Fibroblast of lung (primary cell): Measurements from ENCODE around the gene CLSTN1. TPM values are rescaled to one million over a fixed set of nuclear protein-coding genes. Genes with fewer than 3 reads are reported as not detected.

Source experiments
- DNase-seq, 2 donors: peaks; one replicate each; pipeline versions ENCODE4 v3.0.0 to v3.0.0-alpha.2; 2010; ENCODE audit warnings: low read depth in 2 of 2
- H2AFZ ChIP-seq: 2 replicates; pipeline ENCODE4 v1.5.1; 2012; ENCODE audit warnings: low read length, control low read depth, inconsistent platforms
- H3K27ac ChIP-seq: 2 replicates; pipeline ENCODE4 v1.5.1; 2011; ENCODE audit warnings: low read length, control low read depth; ENCODE audit not compliant: insufficient read depth
- H3K27me3 ChIP-seq: 2 replicates; pipeline ENCODE4 v1.5.1; 2011; ENCODE audit warnings: mild to moderate bottlenecking, low read length; ENCODE audit not compliant: control insufficient read depth, insufficient read depth
- H3K36me3 ChIP-seq: 2 replicates; pipeline ENCODE4 v1.5.1; 2011; ENCODE audit warnings: low read length; ENCODE audit not compliant: control insufficient read depth, insufficient read depth
- H3K4me1 ChIP-seq: 2 replicates; pipeline ENCODE4 v1.5.1; 2011; ENCODE audit warnings: low read length; ENCODE audit not compliant: control insufficient read depth, insufficient read depth; ENCODE audit errors: extremely low read depth
- H3K4me2 ChIP-seq: 2 replicates; pipeline ENCODE4 v1.5.1; 2011; ENCODE audit warnings: low read length, control low read depth; ENCODE audit not compliant: insufficient read depth; ENCODE audit errors: extremely low read depth
- H3K4me3 ChIP-seq, 4 experiments: fragments of 200-600 bp in 1 of 4; sonication (generic) in 1 of 4; replicated peaks in 1 of 4; 2 replicates each; pipeline ENCODE4 v1.5.1; 2011 to 2016; ENCODE audit warnings: low read length in 4 of 4, low read depth in 3 of 4, mild to moderate bottlenecking in 3 of 4, control low read depth in 2 of 4, inconsistent platforms in 1 of 4, mixed read lengths in 1 of 4; ENCODE audit not compliant: insufficient read depth in 1 of 4; ENCODE audit errors: control extremely low read depth in 1 of 4
- H3K79me2 ChIP-seq: 2 replicates; pipeline ENCODE4 v1.5.1; 2012; ENCODE audit warnings: mild to moderate bottlenecking, low read length, inconsistent platforms; ENCODE audit not compliant: control insufficient read depth, insufficient read depth
- H3K9ac ChIP-seq: 2 replicates; pipeline ENCODE4 v1.5.1; 2011; ENCODE audit warnings: mild to moderate bottlenecking, low read length, control low read depth; ENCODE audit not compliant: insufficient read depth
- H3K9me3 ChIP-seq: 2 replicates; pipeline ENCODE4 v1.5.1; 2012; ENCODE audit warnings: low read depth, low read length; ENCODE audit not compliant: control insufficient read depth, insufficient read depth
- H4K20me1 ChIP-seq: 2 replicates; pipeline ENCODE4 v1.5.1; 2011; ENCODE audit warnings: low read length; ENCODE audit not compliant: control insufficient read depth, insufficient read depth; ENCODE audit errors: extremely low read depth
- EZH2 ChIP-seq: IDR thresholded peaks from 2 replicates; pipeline ENCODE4 v1.5.1; 2012; ENCODE audit warnings: low read length, control low read depth, mild to moderate bottlenecking; ENCODE audit errors: missing control alignments
- polyA plus RNA-seq, 2 donors: library from polyadenylated mRNA; depleted of rRNA in 1 of 2; stranded (reverse) in 1 of 2; unstranded in 1 of 2; fragments of >200 nt; gene quantifications; 2 replicates each; pipeline ENCODE4 v1.2.1, GENCODE V29; 2011 to 2012; ENCODE audit warnings: missing spikeins in 1 of 2
- total RNA-seq: library from RNA; depleted of rRNA; stranded (reverse); fragments of >200 nt; gene quantifications from 2 replicates; pipeline ENCODE4 v1.2.1, GENCODE V29; 2014
- TF ChIP-seq, protein P1 (sequence below), 2 donors: IDR thresholded peaks in 1 of 2; conservative IDR thresholded peaks in 1 of 2; 1 replicate in 1 of 2; 2 replicates in 1 of 2; pipeline ENCODE4 v1.5.1; 2011 to 2012; ENCODE audit warnings: low read length in 2 of 2, control low read depth in 1 of 2, inconsistent platforms in 1 of 2, low read depth in 1 of 2, mild to moderate bottlenecking in 1 of 2

CLSTN1 gene
- total and polyA plus RNA-seq, 2 donors (not counting 1 experiment from before 2014, with no cell fraction given) = 57.4 to 115 TPM

GRCh38 chr1:9814619-9815018 is 9.1 kb downstream of the CLSTN1 start:
- H3K9ac ChIP-seq = no peak overlapping the region
- H3K9me3 ChIP-seq = no peaks in the 10 kb centered on the region
- H3K4me3 ChIP-seq = no peak overlapping the region
- H3K27ac ChIP-seq = no peak overlapping the region
- H3K79me2 ChIP-seq = peaks cover 28% of the 10 kb centered on the region
- H2AFZ ChIP-seq = no peak overlapping the region
- no peak for DNase-seq
- no peak overlapping the region for H3K4me2 ChIP-seq
- no peaks in the 10 kb centered on the region for H3K36me3 ChIP-seq
- H4K20me1 ChIP-seq = no peaks in the 10 kb centered on the region
- no peaks in the 10 kb centered on the region for H3K4me1 ChIP-seq
- TF ChIP-seq, protein P1, sequence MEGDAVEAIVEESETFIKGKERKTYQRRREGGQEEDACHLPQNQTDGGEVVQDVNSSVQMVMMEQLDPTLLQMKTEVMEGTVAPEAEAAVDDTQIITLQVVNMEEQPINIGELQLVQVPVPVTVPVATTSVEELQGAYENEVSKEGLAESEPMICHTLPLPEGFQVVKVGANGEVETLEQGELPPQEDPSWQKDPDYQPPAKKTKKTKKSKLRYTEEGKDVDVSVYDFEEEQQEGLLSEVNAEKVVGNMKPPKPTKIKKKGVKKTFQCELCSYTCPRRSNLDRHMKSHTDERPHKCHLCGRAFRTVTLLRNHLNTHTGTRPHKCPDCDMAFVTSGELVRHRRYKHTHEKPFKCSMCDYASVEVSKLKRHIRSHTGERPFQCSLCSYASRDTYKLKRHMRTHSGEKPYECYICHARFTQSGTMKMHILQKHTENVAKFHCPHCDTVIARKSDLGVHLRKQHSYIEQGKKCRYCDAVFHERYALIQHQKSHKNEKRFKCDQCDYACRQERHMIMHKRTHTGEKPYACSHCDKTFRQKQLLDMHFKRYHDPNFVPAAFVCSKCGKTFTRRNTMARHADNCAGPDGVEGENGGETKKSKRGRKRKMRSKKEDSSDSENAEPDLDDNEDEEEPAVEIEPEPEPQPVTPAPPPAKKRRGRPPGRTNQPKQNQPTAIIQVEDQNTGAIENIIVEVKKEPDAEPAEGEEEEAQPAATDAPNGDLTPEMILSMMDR (conservative IDR thresholded peaks at IDR 0.05 in 1 of 2, IDR thresholded peaks at IDR 0.05 in 1 of 2; ENCODE audit: low read depth in 1 of 2, low read length in 2 of 2) = no peak
- no peak for TF ChIP-seq EZH2
- H3K27me3 ChIP-seq = no peaks in the 10 kb centered on the region

DNA sequence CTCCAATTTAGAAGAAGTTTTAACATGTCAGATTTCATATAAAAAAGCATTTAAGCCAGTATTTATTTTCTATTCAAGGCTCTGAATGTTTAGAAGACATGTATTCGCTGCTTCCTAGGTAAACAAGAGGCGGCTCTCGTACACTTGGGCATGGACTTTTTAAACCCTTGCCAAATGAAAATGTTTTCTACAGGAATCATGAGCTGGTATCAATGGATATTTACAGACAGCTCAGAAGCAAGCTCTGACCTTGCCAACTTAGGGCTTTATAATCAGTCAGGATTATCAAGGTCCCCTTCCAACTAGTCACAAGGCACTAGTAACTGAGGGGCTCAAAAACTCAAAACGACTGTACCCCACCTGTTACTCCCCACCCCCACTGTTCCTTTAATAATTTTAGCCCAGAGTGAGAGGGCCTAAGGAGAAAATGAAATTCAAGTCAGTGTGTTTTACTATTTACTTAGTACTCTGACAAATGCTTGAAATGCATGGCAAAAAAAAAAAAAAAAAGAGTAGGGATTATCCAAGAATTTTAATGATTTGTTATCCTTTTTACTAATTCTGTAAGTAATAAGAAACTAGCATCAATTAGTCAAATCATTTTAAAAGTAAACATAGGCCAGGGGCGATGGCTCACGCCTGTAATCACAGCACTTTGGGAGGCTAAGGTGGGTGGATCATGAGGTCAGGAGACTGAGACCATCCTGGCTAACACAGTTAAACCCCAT is 12.4 kb downstream of the CLSTN1 start:
- Histone ChIP-seq H3K79me2 (peaks cover 22% of the 10 kb centered on the region), H4K20me1 (no peaks in the 10 kb centered on the region)

GRCh38 chr1:9809100-9809510 is 14.7 kb downstream of the CLSTN1 start:
- H4K20me1 ChIP-seq = no peaks in the 10 kb centered on the region
- no peaks in the 10 kb centered on the region for H3K4me1 ChIP-seq
- H3K4me3 ChIP-seq = no peak overlapping the region
- H3K9ac ChIP-seq = no peak overlapping the region
- H3K4me2 ChIP-seq = no peak overlapping the region
- DNase-seq = peak in 1 of 2 donors; percentile 23
- H3K36me3 ChIP-seq = no peaks in the 10 kb centered on the region
- no peaks in the 10 kb centered on the region for H3K27me3 ChIP-seq
- TF ChIP-seq, protein P1 (conservative IDR thresholded peaks at IDR 0.05 in 1 of 2, IDR thresholded peaks at IDR 0.05 in 1 of 2; ENCODE audit: low read depth in 1 of 2, low read length in 2 of 2) = no peak
- TF ChIP-seq EZH2 = no peak
- peaks cover 19% of the 10 kb centered on the region for H3K79me2 ChIP-seq
- no peak overlapping the region for H2AFZ ChIP-seq
- H3K27ac ChIP-seq = no peak overlapping the region
- no peaks in the 10 kb centered on the region for H3K9me3 ChIP-seq

More for the DNA sequence above, 12.4 kb downstream of the CLSTN1 start:
- Histone ChIP-seq H3K9ac (no peak overlapping the region), H3K27me3 (no peaks in the 10 kb centered on the region), H3K4me1 (no peaks in the 10 kb centered on the region), H3K4me3 (no peak overlapping the region), H3K27ac (no peak overlapping the region), H3K4me2 (no peak overlapping the region), H2AFZ (no peak overlapping the region), H3K9me3 (no peaks in the 10 kb centered on the region), H3K36me3 (no peaks in the 10 kb centered on the region)
- no peak for TF ChIP-seq EZH2
- TF ChIP-seq, protein P1 (conservative IDR thresholded peaks at IDR 0.05 in 1 of 2, IDR thresholded peaks at IDR 0.05 in 1 of 2; ENCODE audit: low read depth in 1 of 2, low read length in 2 of 2) = no peak
- DNase-seq = no peak
